NCI-H748 treated with DMSO at 0.1 percent for 48 hours (cell line): ENCODE data around the gene THSD4.

Experiments
- DNase-seq: peaks from one replicate; lab custom pipeline; 2025; lab: John Stamatoyannopoulos, UW

THSD4 gene

DNA sequence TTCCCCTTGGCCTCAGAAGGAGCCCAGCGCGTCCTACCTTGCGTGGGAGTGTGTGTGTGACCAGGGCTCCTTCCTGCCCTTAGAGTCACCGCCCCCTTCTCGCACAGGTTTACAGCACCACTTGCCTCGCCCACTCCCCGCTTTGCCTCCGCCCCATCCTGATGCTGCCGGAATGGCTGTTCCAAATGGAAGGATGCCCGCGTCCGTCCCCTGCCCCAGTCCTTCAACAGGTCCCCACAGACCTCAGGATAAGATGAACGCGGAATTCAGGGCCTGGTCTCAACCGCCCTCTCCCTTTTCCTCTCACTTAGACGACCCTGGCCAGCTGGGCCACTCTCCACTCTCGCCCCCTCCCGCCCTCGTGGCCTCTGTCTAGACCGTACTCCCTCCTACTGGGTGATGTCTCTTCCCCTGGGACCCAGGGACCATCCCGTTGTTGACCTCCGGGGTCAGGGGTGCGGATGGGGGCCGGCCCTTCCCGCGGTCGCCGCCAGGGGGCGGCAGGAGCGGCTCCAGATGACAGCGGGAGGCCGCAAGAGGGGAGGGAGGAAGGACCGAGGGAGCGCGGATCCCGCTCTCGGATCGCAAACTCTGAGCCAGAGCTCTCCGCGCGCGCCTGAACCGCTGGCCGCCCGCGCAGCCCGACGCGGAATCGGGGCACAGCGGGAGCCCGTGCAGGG lies at the start of gene THSD4:
Gene THSD4, plus strand, starts transcription at position 585 of the 680 bp plus-strand sequence.
- DNase-seq = peak; percentile 37

DNA sequence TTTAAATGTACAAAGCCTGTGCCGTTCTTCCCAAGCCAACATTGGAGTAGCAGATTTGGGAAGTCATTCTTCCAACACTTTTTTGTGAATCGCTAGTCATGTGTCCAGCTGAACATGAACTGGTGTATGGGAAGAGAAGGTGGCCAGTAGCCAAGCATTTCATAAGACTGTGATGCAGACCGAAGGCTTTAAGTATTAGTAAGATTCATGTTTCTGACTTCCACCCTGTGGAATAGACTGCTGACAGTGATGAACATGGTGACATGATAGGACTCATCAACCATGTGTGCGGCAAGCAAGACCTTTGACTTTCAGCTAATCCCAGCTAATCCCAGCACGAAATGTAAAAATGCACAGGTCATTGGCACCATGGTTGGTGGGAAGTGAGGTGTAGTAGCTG lies 48.3 kb upstream of the THSD4 start:
- no peak for DNase-seq

DNA sequence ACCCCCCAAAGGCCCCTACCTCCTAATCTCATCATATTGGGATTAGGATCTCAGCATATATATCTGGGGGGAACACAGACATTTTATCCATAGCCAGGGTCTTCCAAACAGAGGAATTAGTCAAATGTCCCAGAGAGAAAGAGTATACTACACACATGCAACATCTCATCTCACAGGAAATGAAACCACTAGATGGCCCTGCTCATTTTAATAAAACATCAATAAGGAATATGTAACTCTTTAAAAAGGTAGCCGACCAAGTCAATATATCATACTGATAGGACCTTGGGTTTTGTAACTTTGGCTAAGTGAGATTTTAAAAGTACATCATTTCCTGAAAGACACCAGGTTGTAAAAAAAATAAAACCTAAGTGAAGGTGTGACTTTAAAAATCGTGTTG lies 45.6 kb upstream of the THSD4 start:
- no peak for DNase-seq

DNA sequence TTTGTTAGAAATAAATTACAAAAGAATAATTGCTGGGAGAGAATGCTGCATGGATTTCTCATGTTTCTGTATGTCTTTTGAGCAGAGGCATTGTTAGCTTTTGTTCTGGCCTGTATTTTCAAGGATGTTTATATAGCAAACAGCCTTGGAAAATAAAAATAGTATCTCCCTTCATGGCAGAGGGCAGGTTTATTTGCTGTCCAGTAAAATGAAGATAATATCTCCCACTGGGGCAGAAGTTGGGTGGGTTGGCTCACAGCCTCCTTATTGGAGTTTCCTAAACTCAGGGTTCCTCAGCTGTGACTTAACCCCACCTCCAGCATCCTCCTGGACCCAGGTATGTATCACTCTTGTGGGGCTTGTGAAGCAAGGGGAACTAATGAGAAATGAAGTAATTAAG lies 43.7 kb upstream of the THSD4 start:
- DNase-seq = no peak

DNA sequence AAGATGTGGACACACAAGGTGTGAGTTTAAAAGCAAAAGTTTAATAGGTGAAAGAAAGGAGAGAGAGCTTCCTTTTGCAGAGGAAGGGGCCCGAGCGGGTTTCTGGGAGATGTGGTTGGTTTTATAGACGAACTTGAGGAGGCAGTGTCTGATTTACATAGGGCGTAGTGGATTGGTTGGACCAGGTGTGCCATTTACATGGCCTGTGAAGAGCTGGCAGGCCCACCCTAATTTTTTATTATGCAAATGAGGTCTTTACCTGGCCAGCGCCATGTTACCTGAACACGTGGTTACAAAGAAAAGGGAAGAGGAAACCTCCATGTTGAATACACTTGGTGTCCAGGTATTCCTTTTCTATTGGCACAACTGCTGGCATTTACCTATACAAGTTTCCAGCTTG lies 42.8 kb upstream of the THSD4 start:
- DNase-seq = no peak

DNA sequence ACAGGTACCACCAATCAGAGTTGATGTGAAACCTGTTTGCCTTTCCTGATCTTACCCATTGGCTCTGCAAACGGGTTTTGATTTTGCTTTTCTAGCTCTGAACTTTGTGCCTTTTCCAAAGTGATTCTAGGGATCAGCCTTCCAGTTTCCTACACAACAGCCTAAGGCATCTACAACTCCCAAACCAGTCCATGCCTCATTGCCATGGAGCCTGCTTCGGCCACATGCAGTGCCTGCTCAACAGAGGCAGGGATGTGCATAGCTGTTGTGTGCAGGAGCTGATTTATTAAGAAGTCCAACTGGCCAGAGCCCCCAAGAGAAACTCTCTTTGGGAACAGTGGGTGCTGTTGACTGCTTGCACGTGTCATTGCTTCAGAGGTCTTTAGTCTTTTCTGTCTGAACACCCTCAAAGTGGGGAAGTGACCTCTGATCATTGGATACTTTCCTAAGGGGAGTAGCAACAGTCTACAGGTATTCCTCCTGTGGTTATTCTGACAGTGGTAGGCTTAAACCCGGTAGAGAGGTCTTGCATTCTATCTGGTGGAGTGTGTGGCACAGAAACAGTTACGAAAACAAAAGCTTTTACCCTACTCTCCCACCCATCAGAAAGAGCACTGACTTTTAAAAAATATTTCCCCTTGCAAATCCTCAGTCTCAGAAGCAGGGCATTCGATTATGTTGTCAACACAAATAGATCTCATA lies 36.6 kb upstream of the THSD4 start:
- no peak for DNase-seq

DNA sequence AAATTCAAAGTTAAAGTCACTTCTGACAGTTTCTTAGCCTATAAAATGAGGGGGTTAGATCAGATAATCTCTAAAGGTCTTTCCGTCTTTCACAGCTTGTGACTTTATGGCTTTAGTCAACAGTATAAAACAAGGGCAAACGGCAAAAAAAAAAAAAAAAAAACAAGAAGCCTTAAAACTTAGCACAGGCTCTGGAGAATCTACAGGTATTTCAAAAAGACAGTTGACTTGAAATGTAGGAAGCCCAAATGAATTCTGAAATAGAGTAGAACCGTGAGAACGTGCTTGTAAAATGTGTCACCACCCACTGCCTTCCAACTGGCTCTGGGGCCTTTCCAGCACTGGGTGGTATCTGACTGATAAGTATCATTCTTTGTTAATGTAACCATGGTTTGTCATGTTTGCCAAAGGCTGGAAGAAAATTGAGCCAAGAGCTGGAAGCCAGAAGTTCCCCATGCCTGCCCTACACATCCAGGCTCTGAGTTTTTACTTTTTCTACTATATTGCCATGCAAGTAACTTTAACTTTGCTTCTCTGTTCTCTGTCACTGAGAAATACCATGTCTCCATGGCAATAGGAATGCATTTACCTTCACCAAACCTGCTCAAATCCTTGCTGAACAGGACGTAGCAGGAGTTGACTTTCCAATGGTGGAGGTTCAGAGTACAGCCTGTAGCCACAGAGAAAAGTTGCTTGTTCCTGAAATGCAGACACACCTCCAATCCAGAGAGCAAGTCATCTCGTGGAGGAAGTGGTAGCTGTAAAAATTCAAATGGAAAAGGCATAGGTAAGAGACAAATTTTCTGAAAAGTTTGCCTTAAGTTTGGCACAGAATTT lies 35.8 kb upstream of the THSD4 start:
- no peak for DNase-seq

DNA sequence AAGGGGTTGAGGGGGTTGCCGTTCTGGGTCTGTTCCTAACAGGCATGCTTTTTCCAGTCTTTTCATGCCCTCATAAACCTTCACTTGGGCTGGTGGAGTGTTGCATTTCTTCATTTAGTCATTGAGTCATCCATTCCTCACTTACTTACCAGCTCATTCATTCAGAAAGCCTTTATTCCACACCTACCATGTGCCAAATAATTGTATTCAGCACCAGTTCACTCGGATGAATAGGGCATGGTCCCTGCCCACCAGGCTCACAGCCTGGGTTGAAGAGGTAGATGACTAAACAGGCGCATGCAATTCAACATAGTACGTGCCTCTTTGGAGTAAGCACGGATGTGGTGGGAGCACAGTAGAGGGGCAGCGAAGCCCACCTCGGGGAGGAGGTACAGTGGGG lies 35.1 kb upstream of the THSD4 start:
- no peak for DNase-seq

DNA sequence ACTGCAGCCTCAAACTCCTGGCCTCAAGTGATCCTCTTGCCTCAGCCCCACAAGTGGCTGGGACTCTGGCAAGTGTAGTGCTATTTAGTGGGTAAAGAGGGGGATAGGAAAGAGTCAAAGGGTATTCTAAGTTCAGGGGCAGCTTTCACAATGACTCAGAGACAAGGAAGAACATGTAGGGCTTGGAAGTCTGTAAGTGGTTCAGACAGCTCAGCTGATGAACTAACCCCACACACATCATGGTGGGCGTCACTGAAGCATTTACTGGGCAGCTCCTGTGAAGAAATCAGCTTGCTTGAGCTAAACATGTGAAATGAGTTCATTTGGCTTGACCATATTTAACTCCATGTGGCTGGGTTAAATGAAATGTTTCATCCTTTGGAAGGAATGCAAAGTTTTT lies 34.6 kb upstream of the THSD4 start:
- no peak for DNase-seq

DNA sequence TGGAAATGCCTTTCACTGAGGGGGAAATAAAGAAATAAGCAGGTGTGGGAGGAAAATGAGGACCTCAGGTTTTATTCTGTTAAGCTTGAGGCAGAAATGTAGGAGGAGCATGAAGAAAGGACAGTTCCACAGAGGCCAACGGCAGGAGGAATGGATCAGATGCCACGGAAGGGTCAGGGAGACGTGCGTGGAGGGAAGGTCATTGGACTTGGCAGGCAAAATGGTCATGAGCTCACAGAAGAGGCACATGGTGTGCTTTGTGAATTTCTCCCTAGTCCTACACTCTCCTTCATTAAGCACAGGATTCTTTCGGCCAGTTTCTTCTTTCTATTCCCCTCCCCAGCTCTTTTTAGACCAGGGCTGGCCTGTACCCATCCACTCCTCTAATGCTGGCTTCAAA lies 32.5 kb upstream of the THSD4 start:
- DNase-seq = no peak

DNA sequence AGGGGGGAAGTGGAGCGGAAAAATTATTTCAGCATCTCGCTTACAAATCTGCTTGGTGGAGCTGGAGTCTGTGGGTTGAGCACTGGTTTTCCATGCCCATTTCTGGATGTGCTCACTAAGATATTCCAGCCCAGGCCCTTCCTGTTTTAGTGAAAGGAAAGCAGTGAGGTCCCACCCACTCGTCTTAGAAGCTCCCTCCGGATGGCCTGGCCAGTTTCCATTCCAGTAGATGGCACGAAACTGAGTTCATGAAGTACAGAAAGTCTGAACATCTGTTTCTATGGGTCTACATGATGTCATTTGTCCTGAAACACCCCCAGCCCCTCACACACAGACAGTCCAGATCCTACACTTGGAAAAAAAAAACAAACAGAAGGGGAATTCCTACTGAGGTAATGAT lies 31.9 kb upstream of the THSD4 start:
- DNase-seq = no peak

DNA sequence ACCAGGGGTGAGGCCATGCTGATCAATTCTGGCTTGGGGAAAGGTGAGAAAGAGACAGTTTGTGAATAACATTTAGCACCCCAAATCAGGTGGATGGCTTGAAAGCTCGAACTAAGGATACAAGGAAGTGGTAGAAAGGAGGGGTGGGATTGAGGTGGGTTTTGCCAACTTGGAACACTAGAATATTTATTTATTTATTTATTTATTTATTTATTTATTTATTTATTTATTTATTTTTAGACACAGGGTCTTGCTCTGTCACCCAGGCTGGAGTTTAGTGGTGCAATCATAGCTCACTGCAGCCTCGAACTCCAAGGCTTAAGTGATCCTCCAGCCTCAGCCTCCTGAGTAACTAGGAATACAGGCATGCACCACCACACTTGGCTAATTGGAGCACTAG lies 31.0 kb upstream of the THSD4 start:
- DNase-seq = no peak

DNA sequence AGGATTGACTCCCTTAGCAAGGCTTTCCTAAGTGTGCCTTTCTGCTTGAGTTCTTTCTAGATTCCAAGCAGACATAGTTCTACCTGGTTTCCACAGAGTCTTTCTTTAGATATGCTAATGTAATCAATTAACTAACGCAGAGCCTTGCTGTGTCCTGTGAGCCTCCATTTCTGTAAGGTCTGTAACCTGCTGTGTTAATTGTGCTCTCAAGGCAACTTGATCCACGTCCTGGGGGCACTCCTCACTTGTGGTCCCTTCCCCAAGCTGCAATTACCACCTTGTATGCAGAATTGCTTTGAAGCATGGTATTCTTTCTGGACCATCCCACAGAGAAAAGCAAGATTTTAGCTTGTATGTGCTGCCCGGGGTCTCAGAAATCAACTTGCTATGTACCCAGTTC lies 29.5 kb upstream of the THSD4 start:
- DNase-seq = no peak

DNA sequence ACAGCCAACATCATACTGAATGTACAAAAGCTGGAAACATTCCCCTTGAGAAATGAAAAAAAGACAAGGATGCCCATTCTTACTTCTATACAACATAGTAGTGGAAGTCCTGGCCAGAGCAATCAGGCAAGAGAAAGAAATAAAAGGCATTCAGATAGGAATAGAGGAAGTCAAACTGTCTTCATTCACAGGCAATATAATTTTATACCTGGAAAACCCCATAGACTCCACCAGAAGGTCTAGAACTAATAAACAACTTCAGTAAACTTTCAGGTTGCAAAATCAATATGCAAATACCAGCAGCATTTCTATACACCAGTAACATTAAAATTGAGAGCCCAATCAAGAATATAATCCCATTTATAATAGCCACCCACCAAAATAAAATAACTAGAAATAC lies 27.1 kb upstream of the THSD4 start:
- no peak for DNase-seq

DNA sequence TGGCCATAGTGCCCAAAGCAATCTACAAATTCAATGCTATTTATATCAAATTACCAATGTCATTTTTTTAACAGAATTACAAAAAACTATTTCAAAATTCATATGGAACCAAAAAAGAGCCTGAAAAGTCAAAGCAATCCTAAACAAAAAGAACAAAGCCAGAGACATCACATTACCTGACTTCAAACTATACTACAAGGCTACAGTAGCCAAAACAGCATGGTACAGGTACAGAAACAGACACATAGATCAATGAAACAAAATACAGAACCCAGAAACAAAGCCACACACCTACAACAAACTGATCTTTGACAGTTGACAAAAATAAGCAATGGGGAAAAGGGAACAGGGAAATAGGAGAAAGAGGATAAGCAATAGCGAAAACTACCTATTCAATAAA lies 26.6 kb upstream of the THSD4 start:
- DNase-seq = no peak

DNA sequence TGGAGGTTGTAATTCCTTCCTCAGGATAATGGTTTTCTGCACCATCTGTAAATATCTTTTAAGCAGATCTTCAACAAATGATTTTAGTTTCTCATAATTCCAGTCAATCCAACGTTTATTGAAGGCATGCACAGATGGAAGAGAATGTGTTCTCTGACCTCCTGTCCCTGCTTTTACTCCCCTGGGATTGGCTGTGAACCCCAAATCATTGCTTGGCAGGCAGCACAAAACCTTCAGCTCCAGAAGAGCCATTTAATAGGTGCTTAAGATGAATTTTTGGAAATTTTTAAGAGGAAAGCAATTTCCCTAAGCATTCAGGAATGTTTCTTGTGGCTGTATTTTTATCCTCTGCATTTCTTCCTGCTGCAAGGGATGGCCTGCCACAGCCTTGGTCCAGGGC lies 25.5 kb upstream of the THSD4 start:
- DNase-seq = no peak

DNA sequence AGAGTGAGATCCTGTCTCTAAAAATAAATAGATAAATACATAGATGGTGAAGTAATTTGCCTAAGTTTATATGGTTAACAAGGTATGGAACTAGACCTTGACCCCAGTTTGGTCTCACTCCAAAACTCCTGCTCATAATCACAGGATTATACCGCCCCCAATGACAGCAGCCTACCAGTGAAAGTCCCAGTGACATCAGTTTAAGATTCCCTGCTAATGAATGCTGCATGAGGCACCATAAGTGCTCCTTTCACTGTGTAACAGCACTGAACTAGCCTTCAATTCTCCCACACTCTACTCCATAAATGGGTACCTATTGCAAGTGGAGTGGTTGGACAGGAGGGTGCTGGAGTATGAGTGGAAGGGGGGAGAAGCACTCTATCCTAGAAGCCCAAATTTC lies 23.7 kb upstream of the THSD4 start:
- no peak for DNase-seq

DNA sequence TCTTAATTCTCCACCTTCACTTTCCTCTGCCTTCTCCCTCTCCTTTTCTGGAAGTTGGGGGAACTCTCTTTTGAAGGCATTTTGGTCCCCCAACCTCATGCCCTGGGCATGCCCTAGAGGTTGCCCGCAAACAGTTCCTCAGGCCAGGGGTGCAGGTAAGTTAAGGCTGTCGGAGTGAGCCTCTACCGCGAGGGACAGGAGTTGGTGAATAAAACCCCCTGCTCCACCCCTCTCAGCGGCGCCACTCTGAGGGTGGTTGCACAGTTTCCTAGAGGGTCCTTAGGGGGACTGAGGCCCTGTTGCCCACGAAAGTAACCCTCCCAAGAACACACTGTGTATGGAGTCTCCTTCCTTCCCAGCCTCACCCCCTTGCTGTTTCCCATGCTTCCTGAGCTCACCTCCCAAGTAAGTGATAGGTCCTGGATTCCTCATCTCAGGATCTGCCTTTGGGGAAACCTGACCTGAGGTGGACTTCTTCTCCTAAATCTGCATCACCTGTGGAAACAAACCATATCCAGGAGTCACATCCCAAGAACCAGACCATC lies 23.1 kb upstream of the THSD4 start:
- DNase-seq = no peak

DNA sequence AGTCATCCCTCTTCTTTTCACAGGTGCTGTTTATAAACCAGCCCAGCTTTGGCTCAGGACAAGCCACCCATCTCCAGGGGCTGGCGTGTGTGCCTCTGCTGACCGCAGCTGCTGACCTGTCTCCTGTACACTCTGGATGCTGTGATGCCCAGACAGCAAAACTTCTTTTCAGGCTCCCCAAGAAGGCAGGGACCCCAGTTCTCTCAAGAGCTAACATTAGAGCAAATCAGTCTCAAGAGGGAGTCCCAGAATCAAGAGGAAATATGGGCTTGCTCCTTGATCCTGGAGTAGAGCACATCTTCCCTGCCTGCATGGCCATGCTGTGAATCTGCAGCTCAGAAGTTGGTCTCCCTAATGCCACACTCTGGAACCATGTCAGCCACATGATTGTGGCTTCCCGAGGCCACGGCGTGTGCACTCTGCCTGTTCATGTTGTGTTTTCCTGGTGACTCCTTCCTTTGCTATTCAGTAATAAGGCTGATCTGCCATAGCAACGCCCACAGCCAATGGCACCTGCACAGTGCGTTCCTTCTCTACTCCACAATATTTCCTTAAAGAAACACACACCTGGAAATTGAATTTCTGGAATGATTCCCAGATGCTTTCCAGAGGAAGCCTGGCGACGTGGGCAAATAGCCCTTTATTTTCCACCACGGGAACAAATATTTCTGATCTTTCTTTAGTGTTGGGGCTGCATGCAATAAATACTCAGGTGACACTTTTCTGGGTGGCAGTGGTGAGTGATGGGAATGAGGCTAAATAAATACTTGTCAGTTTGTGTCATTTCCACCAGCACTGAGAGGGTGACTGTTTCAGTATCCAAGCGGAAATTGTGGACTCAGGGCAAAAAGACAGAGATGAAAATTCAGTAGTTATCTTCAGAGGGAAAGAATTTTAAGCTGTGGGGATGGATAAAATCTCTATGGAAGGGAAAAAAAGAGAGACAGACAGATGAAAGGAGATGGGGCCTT lies 21.9 kb upstream of the THSD4 start:
- no peak for DNase-seq

DNA sequence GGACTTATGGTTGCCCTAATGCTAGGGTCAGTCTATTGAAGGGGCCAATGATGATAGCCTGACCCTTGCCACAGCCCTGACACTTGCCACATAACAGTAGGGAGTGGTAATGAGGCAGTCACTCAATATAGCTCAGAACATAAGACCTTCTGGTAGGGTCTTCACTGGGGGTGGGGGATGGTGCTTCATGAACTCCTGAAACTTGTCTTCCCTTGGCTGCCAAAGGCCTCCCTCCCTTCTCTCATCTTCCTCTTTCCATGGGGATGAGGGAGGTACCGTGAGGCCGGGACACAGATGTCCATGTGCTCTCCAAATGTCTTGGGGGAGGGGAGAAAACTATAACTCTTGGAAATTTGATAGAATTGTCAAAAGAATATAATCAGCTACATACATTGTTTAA lies 21.1 kb upstream of the THSD4 start:
- DNase-seq = no peak

DNA sequence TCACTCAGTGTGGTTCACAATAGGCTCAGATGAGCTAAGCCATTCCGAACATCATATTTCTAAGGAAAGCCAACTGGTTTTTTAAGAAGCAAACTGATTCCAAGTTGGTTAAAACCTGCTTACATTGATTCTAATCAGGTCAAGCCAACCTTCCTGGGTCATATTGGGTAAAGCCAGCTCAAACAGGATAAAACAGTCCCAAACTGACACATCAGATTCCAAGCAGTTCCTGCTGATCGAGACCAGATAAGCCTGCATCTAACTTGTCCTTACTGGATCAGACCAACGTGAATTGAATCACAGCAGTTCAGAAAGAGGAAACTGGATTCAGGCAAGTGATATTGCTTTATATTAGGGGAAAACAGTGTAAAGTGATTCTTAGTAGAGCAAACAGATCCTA lies 18.6 kb upstream of the THSD4 start:
- no peak for DNase-seq

DNA sequence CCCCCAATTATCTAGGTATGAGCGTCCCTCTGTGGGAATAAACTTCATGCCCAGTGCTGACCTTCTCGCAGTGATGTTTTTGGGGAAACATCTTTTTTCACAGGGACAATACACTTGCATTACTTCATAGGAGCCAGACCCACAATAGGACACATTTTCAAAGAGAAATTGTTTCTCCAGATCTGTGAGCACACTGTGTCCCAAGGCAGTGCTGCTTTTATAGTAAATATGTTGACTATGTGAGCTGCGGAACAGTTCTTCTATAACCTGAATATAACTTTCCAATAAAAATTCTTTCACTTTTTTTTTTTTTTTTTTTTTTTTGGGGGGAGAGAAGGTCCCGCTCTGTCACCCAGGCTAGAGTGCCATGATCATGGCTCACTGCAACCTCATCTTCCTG lies 17.4 kb upstream of the THSD4 start:
- no peak for DNase-seq
